Epidermal melanocyte (primary cell): Measurements from ENCODE around the gene HUS1B.
"Not testable (repeated sequence)": the region's sequence is repeated elsewhere in the genome, so short reads cannot be mapped to it uniquely, and the experiment has no call there.

Experiments
- DNase-seq: peaks from one replicate; pipeline ENCODE4 v3.0.0; 2011; ENCODE audit warnings: low spot score; ENCODE audit not compliant: insufficient read length

HUS1B gene

DNA sequence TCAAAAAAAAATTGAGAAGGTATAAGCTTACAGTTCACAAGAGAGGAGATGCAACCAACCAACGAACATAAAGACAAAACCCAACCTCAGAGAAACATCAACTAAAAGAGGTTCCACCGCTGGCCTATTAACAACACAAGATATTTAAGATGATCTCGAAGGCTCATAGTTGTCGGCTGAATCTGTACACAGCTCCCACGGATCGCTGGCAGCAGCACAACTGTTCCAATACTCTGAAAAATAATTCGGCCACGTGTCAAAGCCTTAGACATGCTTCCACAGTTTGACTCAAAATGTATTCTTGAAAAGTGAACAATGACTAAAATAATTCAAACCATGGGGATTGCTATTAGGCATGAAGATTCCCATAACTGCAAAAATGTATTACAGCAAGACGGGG lies 22.4 kb upstream of the HUS1B start:
- no peak for DNase-seq

- no peak for DNase-seq
Observed at GRCh38 chr6:678520-678919, 21.6 kb upstream of the HUS1B start.

DNA sequence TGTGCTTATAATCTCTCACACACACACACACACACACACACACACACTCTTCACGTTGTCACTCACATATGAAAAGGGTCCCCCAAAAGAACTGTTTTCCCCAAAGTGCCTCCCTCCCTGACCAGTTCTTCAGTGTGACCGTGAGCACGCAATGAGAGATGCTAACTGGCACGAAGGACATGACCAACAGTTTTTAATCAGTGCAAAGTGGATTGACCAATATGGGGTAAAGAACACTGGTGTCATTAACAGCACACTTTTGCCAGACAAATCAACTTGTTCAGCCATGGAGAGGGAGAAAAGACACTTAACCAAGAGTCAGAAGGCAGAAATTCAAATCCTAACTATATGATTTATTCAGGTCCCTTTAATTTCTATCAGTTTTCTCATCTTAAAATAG lies 21.0 kb upstream of the HUS1B start:
- DNase-seq = no peak

- no peak for DNase-seq
Observed at GRCh38 chr6:674956-675355, 18.1 kb upstream of the HUS1B start.

- DNase-seq = no peak
Observed at GRCh38 chr6:674406-674805, 17.5 kb upstream of the HUS1B start.

DNA sequence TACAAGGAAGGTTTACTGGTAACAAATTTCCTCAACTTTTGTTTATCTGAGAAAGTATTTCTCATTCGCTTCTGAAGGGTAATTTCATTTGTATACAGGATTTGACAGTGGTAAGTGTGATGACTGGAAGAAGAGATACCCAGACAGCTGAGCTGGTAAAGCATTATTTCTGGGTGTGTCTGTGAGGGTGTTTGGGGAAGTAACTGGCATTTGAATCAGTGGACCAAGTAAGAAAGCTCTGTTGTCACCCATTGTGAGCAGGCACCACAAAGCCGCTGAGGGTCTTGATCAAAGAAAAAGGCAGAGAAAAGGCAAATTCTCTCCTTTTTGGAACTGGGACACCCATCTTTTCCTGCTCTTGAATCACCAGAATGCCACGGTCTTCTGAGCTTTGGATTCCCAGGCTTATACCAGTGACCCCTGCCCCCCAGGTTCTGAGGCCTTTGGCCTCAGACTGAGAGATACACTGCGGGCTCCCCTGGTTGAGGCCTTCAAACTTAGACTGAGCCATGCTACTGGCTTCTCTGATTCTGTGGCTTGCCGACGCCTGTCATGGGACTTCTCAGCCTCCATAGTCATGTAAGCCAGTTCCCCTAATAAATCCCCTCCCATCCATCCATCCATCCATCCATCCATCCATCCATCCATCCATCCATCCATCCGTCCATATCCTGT lies 10.5 kb upstream of the HUS1B start:
- no peak for DNase-seq

GRCh38 chr6:665403-666267 lies 8.7 kb upstream of the HUS1B start:
- no peak for DNase-seq

GRCh38 chr6:663788-664187 lies 6.9 kb upstream of the HUS1B start:
- DNase-seq = not testable (repeated sequence)

DNA sequence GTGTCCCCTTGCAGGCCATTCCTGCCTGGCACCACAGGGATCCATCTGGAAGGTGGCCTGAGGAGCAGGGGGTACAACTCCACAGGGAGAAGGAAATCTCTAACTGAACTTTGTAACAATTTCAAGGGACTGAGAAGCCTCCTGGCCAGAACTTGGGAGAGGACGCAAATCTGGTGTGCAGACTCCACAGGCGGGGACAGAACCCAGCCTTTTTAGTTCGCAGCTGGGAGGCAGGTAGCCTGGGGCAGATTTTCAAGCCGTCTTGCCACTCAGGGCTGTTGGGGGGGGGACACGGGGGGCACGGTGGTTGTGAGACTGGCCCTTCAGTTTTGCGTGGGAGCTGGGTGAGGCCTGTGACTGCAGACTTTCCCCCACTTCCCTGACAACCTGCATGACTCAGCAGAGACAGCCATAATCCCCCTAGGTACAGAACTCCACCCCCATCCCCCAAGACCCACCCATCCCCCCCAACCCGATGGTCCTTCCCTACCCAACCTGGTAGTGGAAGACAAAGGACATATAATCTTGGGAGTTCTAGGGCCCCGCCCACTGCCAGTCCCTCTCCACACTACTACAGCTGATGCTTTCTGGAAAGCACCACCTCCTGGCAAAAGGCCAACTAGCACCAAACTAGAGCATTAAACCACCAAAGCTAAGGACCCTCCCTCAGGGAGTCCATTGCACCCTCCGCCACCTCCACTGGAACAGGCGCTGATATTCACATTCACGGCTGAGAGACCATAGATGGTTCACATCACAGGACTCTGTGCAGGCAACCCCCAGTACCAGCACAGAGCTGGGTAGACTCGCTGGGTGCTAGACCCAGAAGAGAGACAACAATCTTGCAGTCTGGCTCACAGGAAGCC lies 3.0 kb upstream of the HUS1B start:
- DNase-seq = no peak

- peak; percentile 23 for DNase-seq
Observed at GRCh38 chr6:658244-658643, 1.3 kb upstream of the HUS1B start.

DNA sequence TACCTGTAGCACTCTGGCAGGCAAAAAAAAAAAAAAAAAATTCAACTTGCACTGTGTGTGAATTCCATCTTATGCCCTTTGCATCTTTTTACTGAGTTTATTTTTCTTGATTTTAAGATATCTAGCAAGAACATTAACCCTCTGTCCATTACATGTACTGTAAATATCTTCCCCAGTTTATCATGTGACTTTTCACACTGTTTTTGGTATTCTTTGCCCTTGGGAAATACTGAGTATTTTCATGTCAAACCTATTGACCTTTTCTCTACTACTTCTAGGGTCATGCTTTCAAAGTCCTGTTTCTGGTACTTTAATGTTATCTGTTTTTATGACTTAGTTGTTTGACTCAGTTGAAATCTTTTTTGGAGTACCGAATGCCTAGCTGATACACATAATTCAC lies 843 bp upstream of the HUS1B start:
- no peak for DNase-seq

- no peak for DNase-seq
Observed at GRCh38 chr6:654136-654535, 2.8 kb downstream of the HUS1B start.

- no peak for DNase-seq
Observed at GRCh38 chr6:652865-653264, 4.0 kb downstream of the HUS1B start.

GRCh38 chr6:650098-650497 lies 6.8 kb downstream of the HUS1B start:
- DNase-seq = no peak

GRCh38 chr6:642805-643204 lies 14.1 kb downstream of the HUS1B start:
- no peak for DNase-seq

- DNase-seq = no peak
Observed at GRCh38 chr6:641225-641985, 15.5 kb downstream of the HUS1B start.

DNA sequence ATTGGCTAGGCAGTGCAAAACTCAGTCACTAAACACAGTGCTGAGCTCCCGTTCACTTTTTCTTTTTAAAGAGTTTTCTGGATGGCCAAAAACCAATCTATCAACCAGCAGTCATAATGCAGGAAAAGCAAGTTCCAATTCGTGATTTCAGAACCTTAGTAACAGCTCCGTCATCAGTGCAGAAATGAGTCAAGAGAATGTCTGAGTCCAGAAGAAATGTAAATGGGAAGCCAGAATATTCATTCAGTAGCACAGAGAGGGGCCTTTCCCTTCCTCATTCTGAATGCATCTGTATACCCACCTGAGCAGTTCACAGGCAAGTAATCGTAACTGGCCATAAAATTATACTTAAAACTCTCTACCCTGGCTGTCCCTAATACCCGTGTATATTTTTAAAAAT lies 20.4 kb downstream of the HUS1B start:
- DNase-seq = no peak

GRCh38 chr6:635233-635632 lies 21.7 kb downstream of the HUS1B start:
- no peak for DNase-seq

DNA sequence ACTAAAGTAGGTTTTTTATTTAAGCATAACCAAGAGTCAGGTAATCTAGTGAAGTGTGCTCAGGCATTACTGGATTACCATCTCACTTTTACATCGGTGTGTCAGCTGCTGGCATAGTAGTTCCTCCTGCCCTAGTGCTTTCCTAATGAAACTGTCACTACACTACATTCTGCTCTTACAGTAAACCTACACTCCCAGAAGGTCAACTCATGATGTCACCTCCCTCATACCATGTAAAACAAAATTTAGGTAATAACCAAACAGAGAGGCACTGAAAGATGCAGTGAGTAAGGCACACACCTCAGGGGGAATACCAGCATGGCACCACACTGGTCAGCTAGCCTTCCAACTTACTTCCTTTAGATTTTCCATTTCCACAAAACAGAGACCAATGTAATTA lies 23.3 kb downstream of the HUS1B start:
- DNase-seq = no peak

- no peak for DNase-seq
Observed at GRCh38 chr6:628766-629165, 28.1 kb downstream of the HUS1B start.

DNA sequence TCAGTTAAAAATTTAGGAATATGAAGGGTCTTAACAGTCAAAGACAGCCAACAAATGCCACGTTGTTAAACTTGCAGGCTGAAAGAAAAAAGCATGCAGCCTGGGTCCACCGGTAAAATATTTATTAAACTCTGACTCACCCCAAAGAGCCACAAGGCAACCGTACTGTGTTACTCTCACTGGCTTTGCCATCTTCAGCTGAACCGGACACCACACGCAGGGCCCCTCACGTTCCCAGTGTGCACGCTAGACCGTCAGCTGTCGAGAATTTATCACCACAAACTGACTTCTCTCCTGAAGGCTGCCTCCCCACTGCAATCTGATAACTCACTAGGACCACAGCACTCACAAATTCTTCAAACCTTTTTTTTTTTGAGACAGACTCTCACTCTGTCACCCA lies 30.7 kb downstream of the HUS1B start:
- no peak for DNase-seq
